GM21717 (cell line): ENCODE measurements around the gene FAS.

Source experiments
- ATAC-seq: cut with Tn5 transposase; IDR thresholded peaks from one replicate; pipeline ENCODE4 v1.9.1; 2021; ENCODE audit warnings: mild to moderate bottlenecking, moderate library complexity; ENCODE audit not compliant: unreplicated experiment

Gene FAS

DNA sequence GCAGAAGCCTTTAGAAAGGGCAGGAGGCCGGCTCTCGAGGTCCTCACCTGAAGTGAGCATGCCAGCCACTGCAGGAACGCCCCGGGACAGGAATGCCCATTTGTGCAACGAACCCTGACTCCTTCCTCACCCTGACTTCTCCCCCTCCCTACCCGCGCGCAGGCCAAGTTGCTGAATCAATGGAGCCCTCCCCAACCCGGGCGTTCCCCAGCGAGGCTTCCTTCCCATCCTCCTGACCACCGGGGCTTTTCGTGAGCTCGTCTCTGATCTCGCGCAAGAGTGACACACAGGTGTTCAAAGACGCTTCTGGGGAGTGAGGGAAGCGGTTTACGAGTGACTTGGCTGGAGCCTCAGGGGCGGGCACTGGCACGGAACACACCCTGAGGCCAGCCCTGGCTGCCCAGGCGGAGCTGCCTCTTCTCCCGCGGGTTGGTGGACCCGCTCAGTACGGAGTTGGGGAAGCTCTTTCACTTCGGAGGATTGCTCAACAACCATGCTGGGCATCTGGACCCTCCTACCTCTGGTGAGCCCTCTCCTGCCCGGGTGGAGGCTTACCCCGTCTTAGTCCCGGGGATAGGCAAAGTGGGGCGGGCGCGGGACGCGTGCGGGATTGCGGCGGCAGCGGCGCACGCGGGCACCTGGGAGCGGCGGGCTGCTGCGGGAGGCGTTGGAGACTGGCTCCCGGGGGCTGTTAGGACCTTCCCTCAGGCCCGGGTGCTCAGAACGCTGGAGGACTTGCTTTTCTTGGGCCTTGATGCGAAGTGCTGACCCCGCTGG is at the start of gene FAS:
FAS (plus strand) TSS at position 415 of the 777 bp plus-strand sequence; CDS start at position 494, 79 bp downstream.
- ATAC-seq: peak; percentile 69

DNA sequence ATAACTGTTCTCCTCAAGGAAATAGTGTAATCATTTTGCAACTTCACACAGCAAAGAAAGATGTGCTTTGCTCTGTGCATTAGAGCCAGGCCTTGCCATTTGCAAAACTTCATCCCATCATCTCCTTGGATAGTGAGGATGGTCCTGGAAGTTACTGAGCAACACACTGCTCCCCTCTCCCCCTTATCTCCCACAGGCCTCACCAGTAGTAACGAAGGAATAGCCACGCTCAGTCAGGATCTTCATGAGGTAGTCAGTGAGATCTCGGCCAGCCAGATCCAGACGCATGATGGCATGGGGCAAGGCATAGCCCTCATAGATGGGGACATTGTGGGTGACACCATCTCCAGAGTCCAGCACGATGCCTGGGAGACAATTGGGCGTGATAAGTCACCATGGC is 49.6 kb upstream of the FAS start:
- ATAC-seq: no peak

DNA sequence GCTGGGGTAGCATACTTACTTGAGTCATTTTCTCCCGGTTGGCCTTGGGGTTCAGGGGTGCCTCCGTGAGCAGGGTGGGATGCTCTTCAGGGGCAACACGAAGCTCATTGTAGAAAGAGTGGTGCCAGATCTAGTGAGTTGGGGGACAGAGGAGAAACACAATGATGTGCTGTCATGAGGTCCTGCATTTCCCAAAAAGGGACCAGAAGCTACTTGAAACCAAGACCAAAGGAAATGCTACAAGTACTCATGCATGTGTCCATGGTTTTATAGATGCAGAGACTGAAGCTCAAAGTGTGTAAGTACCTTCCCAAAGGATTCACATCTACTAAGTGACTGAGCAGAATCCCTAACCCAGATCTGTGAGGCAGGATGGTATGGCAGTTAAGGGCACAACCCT is 46.8 kb upstream of the FAS start:
- no peak for ATAC-seq

DNA sequence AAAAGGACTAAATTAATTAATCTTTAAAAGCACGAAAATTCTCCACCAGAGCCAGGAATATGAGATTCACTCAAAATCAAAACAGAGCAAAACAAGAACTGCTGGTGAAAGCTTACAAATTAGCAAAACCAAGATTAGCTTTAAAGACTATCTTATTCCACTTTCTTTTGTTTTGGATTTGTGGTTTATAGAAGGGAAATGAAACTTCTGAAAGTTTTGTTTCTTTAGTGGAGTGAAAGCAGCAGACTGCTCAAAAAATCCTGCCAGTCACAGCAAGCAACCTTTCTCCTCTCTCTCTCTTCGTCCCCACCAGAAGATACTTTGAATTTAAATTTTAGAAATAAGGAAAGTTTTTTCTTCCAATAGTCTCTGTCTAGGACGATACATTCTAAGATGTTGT is 45.8 kb upstream of the FAS start:
- ATAC-seq: peak; percentile 66

DNA sequence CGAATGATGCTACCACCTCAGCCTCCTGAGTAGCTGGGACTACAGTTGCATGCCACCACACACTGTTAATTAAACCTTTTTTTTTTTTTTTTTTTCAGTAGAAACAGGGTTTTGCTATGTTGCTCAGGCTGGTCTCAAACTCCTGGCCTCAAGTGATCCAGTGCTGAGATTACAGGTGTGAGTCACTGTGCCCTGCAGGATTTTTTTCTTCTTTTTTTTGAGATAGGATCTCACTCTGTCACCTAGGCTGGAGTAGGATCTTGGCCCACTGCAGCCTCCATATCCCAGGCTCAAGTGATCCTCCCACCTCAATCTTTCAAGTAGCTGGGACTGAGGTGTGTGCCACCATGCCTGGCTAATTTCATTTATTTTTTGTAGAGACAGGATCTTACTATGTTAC is 44.4 kb upstream of the FAS start:
- ATAC-seq: no peak

DNA sequence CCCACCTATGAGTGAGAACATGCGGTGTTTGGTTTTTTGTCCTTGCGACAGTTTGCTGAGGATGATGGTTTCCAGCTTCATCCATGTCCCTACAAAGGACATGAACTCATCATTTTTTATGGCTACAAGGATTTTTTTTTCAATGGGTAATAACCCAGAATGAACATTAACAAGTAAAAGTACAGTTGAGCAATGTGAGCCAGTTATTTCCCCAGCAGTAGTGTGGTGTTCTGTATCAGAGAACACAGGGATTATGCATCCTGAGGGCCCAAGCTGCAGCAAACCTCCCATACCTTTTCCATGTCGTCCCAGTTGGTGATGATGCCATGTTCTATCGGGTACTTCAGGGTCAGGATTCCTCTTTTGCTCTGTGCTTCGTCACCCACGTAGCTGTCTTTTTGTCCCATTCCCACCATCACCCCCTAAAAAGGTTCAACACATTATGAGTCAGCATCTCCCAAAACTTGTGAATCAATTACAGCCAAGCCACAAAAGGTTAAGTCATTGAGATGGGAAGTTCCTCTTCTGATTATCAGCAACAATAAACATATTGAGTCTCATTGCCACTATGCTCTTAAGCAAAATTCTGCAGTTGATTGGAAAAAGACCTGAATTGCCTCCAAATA is 43.5 kb upstream of the FAS start:
- no peak for ATAC-seq

DNA sequence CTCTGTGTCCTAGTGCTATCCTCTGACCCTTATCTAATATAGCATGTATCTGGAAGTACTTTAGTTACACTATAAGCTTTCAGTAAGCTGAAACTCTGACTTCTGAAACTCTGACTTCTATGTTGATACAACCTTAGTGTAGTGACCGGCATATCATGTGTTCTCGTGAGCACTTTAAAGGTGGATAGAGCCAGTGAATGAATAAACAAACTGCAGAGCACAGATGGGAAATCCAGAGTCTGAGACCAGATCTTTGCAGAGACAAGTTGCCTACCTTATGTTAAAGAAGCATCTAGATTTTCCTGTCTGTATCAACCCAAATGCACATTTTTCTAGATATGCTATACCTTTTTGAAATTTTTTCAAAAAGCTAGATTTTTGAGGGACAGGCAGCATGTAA is 41.5 kb upstream of the FAS start:
- no peak for ATAC-seq

DNA sequence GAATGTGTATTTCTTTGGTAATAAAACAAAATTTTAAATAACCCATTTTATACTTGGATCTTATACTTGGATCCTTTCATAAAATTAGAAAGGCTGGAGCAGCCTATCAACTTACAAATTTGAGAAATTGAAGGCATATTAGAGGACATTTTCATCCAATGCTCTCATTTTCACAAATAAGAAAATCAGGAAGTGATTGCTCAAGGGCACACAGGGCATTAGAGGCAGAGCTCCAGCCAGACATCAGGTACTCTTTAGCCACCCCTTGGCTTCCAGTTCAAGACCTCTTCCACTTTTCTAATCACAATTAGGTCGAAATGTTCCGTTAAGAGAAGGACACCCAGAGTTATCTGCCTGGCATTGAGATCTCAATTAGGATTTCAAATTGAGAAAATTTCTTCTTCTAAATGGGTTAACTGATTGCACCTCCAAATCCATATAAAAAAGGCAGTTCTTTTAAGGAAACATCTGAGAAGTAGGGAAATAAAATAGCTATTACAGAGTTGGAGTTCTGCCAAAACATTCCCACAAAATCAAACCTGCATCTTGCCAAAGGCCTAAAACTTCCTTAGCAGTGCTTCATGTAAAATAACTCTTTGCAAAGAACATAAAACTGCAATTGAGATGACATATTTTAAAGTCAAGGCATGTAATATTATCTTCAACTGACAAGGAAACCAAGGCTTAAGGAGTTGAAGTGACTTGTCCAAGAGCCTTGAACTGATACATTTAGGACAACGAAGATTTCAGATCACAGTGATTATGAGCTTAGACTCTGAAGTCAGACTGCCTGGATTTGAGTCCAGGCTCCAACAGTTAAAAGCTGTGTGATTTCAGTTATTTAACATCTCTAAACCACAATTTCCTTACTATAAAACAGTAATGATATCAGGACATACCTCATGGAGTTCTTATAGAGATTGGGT is 40.4 kb upstream of the FAS start:
- no peak for ATAC-seq

DNA sequence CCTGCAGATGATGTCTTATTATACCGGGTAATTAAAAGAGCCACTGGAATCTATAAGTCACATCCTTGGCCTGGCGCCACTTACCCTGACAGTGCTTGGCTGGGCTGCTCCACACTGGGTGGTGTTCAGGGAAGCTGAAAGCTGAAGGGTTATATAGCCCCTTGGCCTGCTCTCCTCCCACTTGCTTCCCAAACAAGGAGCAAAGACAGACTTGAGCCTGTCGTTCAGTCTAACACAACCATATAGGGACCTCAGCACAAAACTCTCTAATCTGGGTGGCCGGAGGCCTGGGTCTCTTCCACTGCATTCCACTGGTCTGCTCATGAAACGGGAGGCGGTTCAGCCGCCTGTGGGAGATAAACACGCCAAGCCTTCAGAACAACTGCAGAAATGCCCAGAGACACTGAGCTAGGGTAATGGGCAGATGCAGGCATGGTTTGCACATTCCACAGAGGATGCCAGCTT is 37.9 kb upstream of the FAS start, which contains the start of gene ACTA2:
ACTA2 (minus strand) TSS at position 127 of the 465 bp plus-strand sequence. CDS start 3,843 bp downstream, outside the sequence.
- no peak for ATAC-seq

DNA sequence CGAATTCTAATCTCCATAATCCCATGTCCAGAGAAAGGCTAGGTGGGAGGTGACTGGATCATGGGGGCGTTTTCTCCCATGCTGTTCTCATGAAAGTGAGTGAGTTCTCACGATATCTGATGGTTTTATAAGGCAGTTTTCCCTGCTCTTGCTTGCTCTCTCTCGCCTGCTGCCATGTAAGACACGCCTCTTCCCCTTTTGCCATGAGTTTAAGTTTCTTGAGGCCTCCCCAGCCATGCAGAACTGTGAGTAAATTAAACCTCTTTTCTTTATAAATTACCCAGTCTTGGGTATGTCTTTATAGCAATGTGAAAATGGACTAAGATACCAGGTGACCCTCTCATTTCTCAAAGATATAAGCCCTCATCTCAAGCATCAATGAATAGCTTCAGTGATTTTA is 36.9 kb upstream of the FAS start:
- no peak for ATAC-seq

DNA sequence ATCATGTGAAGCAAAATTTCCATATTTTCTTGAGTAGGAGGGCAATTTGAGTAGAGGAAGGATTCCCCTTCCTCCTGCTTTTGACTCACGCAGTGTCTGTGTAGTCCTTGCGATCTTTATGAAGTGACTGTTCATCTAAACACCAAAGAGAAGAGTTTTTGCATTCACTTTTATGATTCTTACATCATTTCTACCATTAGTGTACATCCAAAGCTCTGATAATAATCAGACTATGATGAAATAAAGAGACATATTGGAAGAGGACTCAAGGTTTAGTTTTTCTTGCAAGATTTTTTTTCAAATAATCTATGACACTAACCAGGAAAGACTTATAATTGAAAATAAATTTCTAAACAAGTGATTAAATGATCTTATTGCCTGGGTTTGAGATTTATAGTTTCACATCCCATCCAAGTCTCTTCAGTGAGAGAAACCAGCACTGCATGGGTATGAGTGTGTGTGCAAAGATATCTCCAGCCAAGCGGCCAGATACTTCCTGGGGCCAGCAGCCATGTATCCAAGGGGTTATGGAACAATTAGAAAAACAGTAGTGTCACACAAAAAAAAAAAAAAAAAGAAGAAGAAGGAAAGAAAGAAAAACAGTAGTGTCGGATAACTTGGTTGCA is 36.0 kb upstream of the FAS start:
- no peak for ATAC-seq

DNA sequence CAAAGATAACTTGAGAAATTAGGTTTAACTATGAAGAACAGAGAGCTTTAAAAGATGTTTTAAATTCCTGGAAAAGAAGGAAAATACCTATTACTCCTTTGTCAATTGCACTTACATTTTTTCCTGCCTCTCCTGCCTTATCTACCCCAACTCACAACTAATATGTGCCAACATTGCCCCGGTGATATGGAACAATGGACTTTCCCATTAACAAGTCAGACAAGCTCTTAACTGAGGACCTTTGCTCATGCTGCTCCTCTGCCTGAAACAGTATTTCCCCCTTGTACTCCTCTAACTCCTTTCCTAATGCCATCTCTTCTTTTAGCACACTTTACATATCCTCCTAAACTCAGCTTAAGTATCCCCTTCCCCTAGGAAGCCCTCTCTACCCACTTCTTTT is 33.2 kb upstream of the FAS start:
- no peak for ATAC-seq

DNA sequence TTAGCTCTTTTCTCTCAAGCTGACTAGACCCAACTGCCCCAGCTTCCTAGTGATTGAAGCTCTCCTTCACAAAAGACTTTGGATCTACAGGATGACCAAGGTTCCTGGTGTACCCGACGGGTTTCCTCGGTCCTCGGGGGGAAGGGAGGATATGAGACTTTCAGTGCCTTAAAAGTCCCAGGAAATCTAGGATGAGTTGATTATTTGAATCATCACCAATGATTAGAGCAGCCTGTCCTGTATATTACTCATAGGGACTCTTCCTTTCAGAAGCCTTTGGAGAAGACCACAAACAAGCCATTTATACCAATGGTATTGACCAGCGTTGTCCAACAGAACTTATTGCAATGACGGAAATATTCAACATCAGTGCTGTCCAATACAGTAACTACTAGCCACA is 31.9 kb upstream of the FAS start:
- ATAC-seq: no peak

DNA sequence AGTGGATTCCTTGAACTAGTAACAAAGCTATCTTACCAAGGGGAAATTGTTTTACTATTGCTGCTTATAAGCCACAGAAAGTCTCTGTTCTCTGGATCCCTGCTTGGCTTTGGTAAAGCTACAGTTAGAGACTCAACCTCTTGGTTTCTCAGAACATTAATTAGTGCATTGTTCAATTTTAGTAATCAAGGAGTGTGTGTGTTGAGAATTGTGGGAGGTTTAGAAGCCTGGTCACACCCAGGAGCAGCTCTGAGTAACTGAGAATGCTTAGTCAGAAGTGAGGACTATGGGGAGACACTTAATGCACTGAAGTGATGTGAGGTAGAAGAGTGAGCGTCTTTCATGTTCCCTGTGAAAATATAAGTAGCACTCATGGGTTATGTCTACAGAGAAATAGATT is 29.8 kb upstream of the FAS start:
- no peak for ATAC-seq

DNA sequence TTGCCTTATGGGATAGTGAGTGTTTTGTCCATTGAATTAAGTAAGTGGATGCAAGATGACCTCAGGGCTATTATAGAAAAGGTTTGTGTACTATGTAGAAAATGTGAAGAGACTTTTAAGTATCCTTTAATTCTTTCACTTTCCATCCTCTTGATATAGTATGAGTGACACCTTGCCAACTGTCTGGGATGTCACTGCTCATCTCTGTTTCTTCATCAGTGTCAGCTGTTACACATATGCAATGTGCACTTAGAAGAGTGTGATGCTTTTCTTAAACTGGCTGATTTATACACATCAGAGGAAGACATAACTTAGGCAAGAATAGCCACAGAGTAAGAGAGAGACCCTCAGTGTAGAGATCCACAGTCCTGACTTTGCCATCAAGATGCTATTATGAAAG is 29.3 kb upstream of the FAS start:
- no peak for ATAC-seq

DNA sequence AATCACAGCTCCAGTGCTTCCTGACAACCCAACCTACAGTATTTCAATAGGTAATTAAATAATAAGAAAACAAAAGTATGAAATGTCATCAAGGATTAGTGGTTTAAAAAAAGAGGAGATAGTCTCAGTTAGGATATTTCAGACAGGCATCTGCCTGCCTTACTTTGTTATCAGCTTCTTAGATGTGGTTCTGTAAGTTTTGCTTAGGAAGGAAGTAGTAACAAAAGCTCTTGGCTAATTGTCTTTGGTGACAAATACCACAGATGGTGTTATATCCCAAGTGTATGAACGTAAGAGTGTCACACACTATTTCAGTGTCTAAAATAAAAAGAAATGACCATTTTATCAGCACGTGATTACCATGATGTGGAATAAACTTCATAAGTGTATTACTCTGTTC is 28.3 kb upstream of the FAS start:
- ATAC-seq: no peak

DNA sequence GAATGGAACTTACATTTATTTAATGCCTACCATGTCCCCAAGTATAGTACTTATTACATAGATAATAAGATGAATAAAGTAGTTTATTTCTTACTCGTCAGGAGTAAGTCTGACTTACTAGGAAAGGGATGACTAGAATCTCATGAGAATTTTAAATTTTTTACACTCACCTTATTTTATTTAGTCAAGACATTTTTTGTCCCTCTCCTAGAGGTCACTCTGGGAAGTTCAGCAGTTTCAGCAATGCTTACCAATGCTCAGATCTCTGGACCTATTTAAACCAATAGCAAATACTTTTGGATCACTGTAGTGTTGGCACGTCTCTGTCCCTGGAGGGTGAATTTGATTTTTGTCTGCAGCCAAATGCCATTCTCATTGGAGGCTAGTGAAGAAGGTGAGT is 27.3 kb upstream of the FAS start:
- ATAC-seq: no peak

DNA sequence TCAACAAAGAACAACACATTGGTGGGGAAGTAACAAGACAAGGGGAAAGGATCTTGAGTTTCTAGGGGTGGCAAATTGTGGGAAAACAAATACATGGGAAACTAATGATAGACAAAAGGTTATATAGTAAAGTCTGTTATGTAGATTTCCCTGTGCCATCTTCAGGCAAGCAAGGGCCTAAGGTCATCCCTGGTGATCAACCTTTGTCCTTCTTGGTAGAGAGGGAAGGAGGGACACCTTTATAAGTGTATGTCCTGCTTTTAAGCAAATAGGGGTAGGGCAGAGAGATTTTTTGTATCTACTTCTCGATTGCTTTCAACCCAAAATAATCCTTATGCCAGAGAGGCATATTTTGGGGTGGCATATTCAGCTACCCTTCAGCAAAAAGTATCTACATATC is 26.2 kb upstream of the FAS start:
- no peak for ATAC-seq

DNA sequence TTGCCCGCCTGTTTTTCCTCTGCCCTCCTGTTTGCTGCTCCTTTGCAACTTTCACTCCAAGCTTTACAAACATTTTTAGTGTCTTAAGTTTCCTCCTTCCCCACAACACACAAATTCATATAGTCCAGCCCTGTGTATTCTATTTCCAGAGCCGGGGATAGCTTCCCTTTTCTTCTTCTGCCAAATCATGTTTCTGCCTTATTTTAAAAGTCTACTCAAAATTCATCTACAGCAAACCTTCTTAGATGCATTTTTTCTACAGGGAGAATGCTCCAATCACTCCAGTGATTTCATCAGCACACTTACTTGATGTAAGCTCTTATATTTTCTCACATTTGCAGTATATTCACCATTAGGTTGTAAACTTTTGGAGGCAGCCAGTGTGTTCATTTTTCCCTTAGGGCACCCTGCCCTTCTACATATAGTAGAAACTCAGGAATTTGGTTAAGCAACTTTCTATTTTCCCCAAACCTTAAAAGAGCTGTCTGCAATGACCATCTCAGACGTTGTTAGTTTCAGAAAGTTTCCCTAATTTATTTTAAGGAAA is 25.7 kb upstream of the FAS start:
- no peak for ATAC-seq

DNA sequence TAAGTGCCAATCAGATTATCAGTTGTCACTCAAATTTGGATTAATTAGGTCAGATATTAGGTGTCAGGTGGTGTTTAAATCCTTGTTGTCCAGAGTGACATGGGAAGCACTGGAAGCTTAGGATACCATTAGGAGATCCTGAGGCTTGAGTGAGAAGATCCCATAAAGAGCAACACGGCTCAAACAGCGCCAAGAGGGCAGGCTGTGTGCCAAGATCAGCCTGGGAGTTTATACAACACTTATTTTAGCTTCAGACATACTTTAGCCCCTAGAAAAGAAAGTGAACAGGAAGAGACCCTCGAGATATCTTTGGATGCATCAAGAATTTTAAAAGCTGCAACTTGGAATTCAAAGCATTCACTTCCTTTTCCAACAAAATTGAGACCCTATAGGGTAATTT is 23.8 kb upstream of the FAS start:
- ATAC-seq: no peak

DNA sequence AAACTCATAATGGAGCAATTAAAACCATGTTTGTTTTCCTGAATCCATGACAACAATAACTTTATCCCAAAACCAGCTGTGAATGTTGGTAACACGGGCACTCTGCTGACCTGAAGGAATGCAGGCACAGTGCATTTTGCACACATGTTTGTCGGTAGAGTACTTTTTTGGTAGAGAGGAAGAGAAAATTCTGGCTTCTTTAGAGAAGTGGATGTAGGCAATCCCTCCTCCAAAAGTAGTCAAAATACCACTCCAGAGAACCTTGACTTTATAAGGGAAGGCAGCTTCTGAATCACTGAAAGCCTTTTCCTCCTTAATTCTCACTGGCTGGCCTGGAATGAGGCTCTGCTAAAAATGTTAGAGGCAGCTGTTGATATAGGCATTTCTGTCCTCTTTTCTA is 22.2 kb upstream of the FAS start:
- no peak for ATAC-seq
